Stimulated activated CD8-positive, alpha-beta memory T cell treated with anti-CD3 and anti-CD28 coated beads, Interleukin-15, amount 100 ng/mL, for 24 hours (primary cell): ENCODE results near the gene ARAP1.

ENCODE experiments used
- DNase-seq: peaks from one replicate; pipeline ENCODE4 v3.0.0-alpha.2; 2020; ENCODE audit warnings: low read depth

ARAP1 gene

DNA sequence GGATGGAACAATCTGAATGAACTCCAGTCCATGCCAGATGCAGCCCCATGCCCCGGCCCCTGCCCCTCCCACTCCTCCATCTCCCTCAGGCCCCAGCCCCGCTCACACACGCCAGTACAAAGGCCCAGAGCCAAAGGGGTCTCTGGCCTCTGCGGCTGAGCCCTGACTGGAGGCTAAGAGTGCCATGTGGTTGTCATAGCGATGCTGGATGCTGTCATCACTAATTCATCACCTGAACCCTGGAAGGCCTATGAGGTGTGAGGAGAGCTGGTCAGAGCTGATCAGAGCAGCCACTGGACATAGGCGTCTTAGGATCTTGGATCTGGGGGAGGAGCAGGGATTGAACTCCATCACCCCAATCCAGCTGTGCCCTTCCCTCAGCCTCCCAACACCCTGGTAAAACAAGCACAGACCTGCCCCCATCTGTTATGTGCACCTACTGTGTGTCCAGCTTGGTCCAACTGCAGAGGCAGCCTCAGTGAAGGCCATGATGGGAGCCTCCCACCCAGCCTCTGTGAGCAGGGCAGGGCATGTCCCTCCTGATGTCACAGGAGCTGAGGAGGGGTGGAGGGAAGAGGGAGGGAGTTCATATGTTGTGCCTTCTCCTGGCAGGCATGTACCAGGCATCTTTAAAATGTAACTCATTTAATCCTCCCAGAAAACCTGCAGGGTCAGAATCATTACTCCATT lies 94.7 kb downstream of the ARAP1 start:
- DNase-seq = no peak

DNA sequence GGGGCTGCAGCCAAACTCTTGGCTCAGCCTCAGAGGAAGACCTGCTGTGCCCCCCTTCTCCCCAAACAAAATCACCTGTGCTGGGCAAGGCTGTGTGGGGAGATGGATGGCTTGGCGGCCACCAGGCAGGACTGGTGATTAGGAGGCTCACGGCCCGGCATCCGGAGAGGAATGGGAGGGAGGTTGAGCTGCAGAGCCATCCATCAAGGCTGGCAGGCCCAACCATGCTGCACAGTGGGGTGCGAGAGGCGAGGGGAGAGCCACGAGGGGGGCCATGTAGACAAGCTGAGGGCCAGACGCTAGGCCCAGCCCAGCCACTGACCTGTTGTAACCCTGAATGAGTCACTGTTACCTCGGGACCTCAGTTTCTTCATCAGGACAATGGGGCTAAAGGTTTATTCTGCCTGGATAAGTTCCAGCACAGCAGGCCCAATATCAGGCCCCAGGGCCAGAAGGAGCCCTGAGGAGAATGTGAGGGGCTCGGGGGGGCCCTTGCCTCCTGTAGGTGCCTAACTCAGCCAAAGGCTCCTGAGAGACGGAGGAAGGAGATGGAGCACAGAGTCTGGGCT lies 96.2 kb downstream of the ARAP1 start:
- no peak for DNase-seq

DNA sequence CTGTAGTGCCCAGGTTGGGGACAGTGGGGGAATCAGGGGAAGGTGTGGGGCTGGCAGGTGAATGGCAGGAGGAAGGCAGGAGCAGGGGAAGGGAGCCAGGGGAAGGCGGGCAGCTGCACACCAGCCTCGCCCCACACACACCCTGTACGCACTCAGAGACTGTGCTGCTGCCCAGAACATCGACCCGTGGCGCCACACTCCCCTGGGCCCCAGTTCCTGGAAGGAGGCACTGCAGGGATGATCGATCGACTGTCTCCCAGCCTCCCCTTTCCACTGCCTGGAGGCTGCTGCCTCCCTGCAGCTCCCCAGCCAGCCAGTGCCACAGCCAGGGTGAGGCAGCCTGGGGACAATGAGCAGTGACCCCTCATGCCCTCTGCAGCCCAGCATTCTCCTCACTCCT lies 97.2 kb downstream of the ARAP1 start:
- no peak for DNase-seq

DNA sequence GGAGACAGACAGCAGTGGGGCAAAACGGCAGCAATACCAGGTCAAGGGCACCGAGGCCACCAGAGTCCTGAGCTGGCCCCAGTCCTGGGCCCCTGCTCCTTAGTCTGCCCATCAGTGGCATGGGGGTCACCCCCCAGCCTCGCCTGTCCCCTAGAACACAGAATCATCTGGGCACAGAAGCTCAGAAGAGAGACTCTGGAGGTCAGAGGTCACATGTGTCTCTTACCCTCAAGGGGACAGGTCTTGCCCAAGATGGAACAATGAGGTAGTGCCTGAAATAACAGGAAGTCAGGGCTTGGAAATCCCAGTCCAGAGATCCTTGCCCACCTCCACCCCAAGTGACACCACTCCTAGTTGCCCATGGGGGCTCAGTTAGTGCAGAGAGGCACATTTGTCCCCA lies 98.6 kb downstream of the ARAP1 start:
- no peak for DNase-seq

DNA sequence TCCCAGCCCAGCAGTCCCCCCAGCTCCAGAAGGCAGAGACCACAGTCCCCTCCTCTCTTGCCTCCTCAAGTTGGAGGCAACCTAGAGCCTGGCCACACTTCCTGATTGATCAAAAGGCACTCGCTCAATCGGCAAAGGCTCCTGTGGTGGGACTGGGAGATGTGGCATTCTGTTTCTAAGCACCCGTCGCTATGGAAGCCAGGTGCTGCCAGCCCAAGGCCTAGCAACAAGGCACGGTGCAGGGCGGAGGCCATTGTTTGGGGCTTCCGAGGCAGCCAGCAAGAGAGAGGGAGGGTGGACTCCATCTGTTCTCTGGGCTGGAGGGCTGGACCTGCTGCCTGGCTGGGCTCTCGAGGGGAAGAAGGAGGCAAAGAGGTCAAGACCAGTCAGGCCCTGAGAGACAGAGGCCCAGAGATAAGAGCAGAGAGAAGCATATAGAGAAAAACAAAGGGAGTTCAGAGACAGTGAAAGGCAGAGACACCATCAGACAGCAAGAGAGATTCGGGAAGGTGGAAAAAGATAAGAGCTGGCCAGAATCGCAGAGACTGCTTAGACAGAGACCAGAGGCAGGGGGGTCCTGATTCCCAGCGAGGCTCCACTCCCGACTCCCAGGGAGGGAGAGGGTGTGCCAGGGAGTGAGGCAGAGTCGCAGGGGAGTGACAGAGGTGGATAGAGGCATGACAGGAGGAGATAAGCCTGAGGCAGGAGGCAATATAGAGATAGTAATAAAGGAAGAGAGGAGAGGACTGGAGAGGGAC lies 99.2 kb downstream of the ARAP1 start:
- DNase-seq = no peak

DNA sequence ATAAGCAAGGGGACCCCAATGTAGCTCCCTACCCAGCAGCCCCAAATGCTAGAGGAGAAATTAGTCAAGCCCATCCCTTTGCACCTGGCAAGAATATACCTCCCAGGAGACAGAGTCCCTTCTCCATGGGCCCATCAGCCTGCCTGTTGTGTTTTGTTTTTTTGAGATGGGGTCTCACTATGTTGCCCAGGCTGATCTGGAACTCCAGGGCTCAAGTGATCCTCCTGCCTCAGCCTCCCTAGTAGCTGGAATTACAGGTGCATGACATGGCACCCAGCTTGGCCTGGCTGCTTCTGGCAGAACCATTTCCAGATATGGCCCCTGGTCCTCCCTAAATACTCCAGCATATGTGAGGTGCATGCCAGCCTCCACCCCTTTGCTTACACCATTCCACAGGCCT lies 100.1 kb downstream of the ARAP1 start:
- DNase-seq = no peak

DNA sequence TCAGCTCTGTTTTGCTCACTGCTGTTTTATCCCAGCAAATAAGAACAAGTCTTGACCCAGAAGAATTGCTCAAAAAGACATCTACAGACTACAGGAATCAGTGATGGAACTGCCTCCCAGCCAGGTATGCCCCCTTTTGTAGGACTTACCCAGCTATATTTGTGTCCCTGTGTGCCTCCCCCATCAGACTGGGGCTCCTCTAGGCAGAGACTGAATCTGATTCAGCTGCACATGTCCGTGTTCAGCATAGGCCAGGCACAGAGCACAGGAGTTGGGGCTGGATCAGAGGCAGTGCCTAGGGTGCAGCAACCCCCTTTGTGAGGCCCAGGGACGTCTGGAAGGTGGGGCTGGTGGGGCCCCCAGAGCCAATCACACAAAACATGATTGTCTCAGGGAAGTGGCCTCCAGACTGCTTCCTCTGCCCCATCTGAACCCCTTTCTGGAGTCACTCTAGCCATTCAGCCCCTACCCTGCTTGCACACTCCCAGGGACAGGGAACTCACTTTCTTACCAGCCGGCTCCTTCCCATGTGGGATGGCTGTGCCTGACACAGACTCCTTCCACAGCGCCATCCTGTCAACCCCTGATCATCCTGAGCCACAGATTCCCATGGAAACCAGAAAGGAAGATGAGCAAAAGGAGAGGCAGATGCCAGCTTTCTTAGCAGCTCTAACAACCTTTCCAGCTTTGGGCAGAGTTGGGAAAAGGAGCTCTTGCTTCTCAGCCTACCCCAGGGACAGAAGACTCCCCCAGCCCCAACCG lies 102.8 kb downstream of the ARAP1 start:
- no peak for DNase-seq

DNA sequence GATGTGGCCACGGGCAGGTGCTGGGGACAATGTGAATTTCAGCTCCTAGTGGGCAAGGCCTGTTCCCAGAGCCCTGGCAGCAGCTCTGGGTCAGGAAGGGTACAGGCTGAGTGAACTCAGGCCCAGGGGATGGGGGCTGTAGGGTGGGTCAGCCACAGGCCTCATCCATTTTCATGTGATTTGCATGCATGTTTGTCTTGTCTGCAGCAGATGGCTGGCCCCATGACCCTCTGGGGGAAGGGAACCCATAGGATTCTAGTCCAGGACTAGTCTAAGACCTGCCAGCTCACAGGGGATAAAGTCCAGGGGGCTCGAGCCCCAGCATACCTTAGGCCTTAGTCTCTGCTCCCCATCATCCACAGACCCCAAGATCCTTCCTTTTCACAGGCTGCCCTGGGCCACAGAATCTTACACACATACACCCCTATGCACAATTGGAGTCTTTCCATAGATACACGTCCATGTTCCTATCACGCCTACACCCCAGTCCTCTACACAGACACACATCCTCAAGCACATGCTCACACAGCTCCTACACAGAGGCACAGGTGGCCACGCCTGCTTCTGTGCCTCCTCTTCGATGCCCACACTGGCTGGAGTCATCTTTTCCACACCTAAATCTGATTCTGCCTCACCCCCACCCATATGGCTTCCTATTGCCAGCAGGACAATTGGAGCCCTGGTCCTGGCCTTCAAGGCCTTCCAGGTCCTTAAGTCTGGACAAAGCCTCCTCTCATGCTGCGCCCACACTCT lies 103.6 kb downstream of the ARAP1 start:
- no peak for DNase-seq

DNA sequence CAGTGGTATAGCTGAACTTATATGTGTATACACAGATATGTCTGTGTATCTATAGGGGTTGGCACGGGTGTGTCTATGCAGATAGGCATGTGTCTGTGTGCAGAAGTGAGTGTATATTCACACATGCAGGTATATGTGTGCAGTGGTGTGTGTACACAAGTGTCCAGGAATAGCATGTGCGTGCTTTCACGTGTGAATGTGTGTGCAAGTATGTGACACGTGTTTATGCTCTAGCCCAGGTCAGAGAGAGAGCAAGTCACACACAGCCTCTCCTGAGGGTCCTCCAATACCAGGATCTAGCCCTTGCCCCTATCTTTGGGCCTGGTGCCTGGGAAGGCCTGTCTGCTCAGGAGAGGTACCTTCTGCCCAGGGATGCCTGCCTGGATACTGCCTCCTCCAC lies 104.3 kb downstream of the ARAP1 start:
- no peak for DNase-seq

DNA sequence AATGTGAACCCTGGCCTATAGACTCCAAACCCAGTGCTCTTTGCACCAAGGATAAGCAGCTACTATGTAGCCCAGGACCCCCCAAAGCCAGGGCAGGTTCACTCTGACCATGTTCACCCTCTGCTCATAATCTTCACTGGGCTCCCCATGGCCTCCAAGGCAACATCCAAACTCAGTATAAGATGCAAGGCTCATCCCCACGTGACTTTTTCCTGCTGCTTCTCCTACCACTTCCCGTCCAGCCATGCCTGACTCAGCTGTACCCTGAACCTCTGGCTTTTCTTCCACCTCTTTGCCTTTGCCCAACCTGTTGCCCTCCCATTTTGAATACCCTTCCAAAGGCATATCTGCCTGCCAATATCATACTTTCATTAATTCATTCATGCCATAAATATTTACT lies 105.7 kb downstream of the ARAP1 start:
- DNase-seq = no peak

DNA sequence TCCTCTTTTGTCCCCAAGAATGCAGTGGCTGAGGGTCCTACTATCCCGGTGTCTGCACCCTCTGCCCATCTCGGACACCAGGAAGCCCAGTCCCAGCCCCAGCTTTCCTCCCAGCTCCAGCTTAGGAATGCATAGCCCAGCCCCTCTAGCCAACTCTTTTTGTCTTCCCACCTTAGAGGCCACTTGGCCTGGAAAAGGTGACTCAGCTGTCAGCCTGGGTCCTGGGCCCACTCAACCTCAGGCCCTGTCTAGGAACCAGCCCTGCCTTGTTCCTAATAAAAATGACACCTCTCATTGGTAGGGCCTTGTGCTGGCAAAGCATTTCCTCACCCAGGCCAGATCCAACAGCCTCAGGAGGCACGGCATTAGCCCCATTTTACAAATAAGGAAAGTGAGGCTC lies 106.2 kb downstream of the ARAP1 start:
- DNase-seq = no peak

DNA sequence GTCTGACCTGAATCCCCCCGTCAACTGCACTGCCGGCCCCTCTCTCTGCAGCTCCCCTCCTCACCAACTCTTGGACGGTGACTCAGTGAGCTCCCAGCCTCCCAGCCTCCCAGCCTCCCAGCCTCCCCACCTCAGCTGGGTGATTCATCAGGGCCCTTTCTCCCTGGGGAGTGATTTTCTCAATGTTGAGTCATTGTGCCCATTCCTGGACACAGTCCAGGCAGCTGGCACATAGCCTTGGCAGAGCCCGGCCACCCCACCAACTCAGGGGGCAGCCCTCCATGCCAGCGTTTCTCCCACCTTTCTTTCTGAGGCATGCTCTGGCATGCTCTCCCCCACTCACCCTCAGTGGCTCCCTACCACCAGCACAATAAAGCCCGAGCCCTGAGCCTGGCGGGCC lies 108.7 kb downstream of the ARAP1 start:
- DNase-seq = no peak

DNA sequence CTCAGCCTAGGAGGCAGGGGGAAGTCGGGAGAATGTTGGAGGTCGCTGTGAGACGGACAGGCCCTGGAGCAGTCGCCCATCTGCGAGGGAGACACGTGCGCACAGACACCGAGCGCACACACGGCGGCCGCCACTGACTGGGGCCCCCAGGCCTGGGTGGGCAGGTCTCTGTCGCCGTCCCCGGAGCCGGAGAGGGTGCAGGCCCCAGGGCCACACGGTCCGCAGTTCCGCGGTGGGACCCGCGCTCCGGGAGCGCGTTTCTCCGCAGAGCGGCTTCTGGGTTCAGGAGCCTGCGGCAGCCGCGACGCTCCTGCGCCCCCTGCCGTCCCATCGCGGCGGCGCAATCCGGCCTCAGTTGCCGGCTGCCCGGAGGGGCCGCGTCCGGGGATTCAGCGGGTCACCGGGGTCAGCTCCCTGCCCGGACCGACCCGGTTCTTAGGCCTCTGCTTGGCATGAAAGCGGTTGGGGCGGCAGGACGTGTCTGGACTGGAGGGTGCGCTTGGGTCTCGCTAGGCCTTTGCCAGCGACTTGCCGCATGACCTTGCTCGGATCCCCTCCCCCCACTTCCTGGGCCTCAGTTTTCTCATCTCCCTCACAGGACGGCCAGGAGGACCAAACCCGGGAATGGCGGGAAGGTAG lies 109.2 kb downstream of the ARAP1 start:
- DNase-seq = peak; percentile 47

DNA sequence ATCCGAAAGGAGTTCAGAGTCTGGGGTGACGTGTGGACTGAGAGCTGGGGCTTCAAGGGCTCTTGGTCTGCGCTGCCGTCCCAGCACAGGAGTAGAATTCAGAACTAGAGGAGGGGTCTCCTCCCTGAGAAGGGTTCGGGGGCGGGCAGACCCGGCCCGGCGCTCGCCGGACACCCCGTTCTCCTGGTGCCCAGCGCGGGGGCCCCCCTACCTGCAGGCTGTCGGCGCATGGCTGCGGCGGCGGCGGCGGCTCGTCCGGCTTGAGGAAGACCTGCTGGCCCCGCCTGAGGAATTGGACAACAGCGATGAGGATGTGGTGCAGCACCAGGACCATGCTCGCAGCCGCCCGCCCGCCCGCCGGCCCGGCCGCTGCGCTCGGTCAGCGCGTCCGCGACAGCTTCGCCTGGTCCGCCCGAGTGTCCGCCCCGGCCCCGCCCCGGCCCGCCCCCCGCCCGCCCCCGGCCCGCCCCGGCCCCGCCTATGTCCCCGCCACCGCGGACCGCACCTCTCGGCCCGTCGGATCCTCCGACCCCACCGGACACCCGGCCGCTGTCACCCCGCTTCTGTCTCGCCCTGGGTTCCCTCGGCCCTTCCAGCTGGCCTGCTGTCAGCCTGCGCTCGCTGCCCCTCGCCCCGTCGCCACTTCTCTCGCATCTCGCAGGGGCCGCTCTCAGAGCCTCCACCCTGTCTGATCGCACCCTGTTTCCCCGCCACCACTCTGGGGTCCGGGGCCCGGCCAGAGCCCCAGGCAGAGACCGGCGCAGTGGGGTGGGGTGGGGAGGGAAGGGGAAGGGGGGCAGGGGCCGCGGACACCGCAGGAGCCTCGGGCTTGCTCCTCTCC lies 109.9 kb downstream of the ARAP1 start:
- DNase-seq = no peak

DNA sequence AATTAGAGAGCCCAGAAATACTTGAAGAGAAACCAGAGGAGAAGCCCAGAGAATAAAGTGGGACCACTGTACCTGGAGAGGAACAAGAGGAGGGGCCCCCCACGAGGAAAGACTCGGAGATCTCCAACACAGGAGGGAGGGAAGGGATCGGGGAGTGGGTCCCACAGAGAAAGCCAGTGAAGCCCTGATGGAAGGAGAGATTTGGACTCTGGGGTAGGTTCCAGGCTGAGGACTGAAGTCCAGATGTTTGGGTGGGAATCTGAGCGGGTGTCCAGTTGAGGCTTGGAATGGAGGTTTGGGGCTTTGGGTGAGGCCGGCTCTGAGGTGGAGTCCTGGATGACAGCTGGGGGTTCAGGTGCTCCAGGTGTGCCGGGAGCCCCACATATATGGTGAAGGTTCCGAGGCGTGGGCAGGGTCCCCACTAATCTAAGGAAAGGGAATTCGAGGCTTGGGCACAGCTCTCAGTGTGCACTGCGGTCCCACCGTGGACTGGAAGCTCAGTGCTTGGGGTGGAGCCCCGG lies 110.6 kb downstream of the ARAP1 start:
- no peak for DNase-seq

DNA sequence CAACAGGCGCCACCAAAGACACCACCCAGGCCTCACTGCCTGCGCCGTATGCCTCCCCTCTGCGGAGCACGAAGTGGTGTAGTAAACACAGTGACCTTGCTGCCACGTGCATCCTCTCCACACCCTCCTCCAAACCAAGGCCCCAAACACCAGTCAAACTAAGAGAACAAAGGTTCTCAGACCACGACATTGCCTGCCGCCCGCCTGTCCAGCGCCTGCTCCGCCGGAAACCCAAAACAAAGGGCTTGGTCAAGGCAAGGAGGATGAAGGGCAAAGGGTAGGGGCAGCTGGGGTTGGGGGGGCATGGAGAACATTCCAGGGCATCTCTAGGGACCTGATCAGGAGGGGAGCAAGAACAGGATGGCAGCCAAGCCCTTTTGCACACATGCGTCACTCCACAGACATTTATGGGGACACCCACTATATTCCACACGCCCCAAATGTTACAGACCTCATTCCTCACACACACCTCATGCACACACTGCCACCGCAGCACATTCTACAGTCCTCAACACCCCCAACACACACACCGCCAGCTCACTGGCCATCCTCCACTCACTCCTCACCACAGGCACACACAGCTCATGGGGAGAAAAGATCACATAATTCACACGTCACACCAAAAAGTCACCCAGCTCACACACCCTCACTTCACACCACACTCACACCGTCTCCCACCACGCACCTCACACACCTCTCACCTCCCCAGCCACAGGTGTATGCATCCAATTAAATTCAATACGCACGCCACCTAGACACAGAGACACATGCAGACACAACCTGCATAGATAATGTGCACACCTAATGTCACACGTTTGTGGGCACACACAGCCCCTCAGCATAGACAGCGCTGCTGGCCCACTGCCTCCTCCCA lies 112.5 kb downstream of the ARAP1 start:
- DNase-seq = no peak

DNA sequence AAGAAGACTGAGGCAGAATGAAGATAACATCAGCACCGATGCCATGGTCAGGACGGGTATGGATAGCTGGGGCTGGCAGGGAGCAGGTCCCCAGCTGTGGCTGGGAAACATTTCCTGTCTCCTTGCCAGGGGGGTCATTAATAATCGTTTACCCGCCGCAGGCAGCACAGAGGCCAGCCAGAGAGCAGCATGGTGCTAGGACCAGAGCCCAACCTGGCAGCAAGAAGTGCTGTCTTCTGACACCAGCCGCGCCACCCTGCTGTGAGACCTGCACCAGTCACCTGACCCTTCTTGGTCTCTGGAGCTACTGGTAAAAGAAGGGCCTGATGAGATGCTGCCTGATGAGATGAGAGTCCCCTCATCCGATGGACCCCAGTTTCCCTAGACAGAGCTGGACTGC lies 114.3 kb downstream of the ARAP1 start:
- DNase-seq = no peak

DNA sequence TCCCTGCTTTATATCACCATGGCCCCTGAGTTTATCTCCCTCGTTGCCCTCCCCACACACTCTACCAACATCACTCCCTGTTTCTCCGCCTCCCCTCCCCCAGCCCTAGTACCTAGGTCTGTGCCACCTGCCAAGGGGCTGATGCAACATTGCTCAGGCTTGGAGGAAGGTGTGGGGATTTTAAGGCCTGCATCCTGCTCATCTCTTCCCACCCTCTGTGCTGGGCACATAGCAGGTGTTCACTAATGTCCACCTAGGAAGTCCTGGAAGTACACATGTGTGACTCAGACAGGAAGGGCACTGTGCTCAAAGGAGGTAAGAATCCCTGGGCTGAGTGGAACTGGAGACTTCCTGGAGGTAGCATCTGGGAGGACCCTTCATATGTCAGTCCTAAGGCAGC lies 115.0 kb downstream of the ARAP1 start:
- no peak for DNase-seq

DNA sequence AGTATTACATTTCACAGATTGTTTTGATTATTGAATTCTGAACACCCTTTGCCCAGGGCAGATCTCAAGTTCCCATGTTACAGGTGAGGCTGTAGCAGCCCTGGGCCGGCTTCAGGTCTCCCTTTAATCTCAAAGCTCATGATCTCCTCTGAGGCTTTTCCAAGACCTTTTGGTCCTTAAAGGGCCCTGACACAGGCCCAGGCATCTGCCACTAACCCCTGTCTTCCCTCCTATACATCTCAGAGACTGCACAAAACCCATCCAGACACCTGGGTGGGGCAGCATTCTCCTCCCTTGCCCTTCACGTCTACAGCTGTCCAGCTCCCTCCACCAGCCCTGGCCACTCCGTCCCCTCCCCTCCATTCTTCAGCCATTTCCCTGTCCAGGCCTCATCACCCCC lies 115.8 kb downstream of the ARAP1 start:
- DNase-seq = no peak
